HG03196 (cell line): Measurements from ENCODE around the gene GPRIN3.
"Not testable (repeated sequence)": the region's sequence is repeated elsewhere in the genome, so short reads cannot be mapped to it uniquely, and the experiment has no call there.

Experiments
- ATAC-seq: cut with Tn5 transposase; IDR thresholded peaks from one replicate; pipeline ENCODE4 v1.9.1; 2021; ENCODE audit not compliant: unreplicated experiment

GPRIN3 gene

GRCh38 chr4:89314291-89314690 is 6.7 kb upstream of the GPRIN3 start:
- ATAC-seq: no peak

- ATAC-seq: no peak
Measured at GRCh38 chr4:89312066-89312465, 4.5 kb upstream of the GPRIN3 start.

GRCh38 chr4:89311433-89311832 is 3.8 kb upstream of the GPRIN3 start:
- ATAC-seq: no peak

GRCh38 chr4:89309154-89309553 is 1.6 kb upstream of the GPRIN3 start:
- not testable (repeated sequence) for ATAC-seq

GRCh38 chr4:89308161-89308500 is 531 bp upstream of the GPRIN3 start:
- ATAC-seq: no peak

GRCh38 chr4:89307178-89307445 is 488 bp downstream of the GPRIN3 start:
- no peak for ATAC-seq

- ATAC-seq: no peak
Measured at GRCh38 chr4:89306486-89307177, 968 bp downstream of the GPRIN3 start.

- ATAC-seq: no peak
Measured at GRCh38 chr4:89305712-89306437, 1.7 kb downstream of the GPRIN3 start.

- ATAC-seq: no peak
Measured at GRCh38 chr4:89305028-89305427, 2.6 kb downstream of the GPRIN3 start.

GRCh38 chr4:89303814-89304388 is 3.7 kb downstream of the GPRIN3 start:
- no peak for ATAC-seq

GRCh38 chr4:89303177-89303576 is 4.4 kb downstream of the GPRIN3 start:
- ATAC-seq: no peak

- no peak for ATAC-seq
Measured at GRCh38 chr4:89301902-89302301, 5.7 kb downstream of the GPRIN3 start.

GRCh38 chr4:89301003-89301402 is 6.6 kb downstream of the GPRIN3 start:
- no peak for ATAC-seq

GRCh38 chr4:89300499-89300898 is 7.1 kb downstream of the GPRIN3 start:
- ATAC-seq: no peak

GRCh38 chr4:89300060-89300459 is 7.5 kb downstream of the GPRIN3 start:
- no peak for ATAC-seq

- ATAC-seq: peak; percentile 54
Measured at GRCh38 chr4:89299153-89299791, 8.3 kb downstream of the GPRIN3 start.

- peak; percentile 26 for ATAC-seq
Measured at GRCh38 chr4:89298788-89299152, 8.8 kb downstream of the GPRIN3 start.

- peak; percentile 44 for ATAC-seq
Measured at GRCh38 chr4:89298155-89298554, 9.4 kb downstream of the GPRIN3 start.

GRCh38 chr4:89296896-89297295 is 10.7 kb downstream of the GPRIN3 start:
- no peak for ATAC-seq

GRCh38 chr4:89296399-89296798 is 11.2 kb downstream of the GPRIN3 start:
- ATAC-seq: no peak

GRCh38 chr4:89295415-89295927 is 12.1 kb downstream of the GPRIN3 start:
- ATAC-seq: no peak
